ENCODE measurements around the gene ARID5A. TPM values are rescaled to one million over a fixed set of nuclear protein-coding genes. Genes with fewer than 3 reads are reported as not detected.

The ARID5A gene
- total RNA-seq, 4 donors from 2014 or later = 12.6 to 26.0 (median 22.1) TPM

DNA sequence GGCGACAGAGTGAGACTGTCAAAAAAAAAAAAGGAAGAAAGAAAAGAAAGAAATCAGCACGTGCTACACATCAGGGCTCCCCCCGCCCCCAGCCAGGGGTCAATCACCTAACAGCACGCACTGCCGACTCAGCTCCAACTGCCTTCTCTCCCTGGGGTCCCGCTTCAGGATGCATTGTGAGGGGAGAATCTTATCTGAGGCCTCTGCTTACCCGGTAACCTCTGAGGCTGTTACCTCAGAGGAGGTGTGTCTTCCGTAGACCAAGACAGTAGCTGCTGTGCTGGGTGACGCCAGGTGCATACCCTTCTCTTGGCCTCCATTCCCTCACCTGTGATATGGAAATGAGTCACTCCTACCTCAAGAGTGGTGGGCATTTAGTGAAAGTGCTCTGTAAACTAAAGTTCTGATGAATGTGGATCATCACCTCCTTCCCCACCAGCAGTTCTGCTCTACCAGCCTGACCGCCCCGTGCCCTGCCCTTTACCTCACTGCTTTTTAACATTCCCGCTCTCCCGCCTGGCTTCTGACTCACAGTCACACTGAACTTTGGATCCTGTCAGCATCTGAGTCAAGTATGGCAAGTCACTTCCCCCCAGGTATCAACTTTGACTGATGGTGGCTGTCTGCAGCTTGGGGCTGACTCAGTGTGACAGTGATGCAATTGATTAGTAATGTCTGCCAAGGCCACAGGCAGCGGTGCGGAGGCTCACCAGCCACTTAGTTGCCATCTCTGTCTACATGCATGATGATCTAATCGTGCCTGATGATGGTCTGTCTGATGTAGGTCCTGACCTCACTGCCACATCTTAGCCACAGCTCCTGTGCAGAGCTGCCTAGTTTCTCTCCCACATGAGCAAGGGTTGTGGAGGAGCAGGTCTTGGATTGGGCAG, 20.1 kb downstream of the ARID5A start:
- TF ChIP-seq, protein P1, sequence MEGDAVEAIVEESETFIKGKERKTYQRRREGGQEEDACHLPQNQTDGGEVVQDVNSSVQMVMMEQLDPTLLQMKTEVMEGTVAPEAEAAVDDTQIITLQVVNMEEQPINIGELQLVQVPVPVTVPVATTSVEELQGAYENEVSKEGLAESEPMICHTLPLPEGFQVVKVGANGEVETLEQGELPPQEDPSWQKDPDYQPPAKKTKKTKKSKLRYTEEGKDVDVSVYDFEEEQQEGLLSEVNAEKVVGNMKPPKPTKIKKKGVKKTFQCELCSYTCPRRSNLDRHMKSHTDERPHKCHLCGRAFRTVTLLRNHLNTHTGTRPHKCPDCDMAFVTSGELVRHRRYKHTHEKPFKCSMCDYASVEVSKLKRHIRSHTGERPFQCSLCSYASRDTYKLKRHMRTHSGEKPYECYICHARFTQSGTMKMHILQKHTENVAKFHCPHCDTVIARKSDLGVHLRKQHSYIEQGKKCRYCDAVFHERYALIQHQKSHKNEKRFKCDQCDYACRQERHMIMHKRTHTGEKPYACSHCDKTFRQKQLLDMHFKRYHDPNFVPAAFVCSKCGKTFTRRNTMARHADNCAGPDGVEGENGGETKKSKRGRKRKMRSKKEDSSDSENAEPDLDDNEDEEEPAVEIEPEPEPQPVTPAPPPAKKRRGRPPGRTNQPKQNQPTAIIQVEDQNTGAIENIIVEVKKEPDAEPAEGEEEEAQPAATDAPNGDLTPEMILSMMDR (IDR thresholded peaks at IDR 0.05; ENCODE audit: low read depth) = no peak

DNA sequence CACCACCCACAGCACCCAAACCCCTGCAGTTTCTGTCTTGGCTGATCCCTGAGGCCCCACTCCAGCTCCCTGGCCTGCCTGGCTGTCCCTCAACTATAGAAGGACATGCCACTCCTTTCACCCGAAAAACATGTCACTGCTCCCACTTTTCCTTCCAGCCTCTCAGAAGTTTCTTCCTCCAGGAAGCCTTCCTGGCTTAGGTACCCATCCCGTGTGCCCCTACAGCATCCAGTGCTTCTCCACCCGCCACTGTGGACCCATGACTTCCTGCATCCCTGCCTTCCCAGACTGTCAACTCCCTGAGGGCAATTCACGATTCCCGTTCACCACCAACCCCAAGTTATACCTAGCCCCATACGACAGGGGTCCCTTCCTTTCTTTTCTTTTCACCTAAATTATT, 21.5 kb downstream of the ARID5A start:
- TF ChIP-seq, protein P1 (IDR thresholded peaks at IDR 0.05; ENCODE audit: low read depth) = no peak

DNA sequence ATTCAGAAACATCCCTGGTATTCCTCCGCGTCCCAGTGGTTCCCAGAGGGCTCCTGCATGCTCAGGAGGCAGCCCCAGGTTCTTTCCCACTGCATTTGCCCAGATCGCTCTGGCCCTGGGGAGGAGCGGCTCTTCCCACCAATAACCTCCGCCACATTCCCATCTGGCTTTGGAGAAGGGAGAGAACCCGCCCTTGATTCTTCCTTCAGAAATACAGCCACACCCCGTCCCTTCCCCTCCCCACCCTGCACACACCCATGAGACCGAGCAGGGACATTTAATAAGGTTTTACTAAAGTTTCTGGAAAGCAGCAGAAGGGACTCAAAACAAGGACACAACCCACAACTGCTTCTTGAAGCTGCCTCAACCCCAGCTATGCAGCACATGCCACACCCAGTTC, 21.9 kb downstream of the ARID5A start:
- TF ChIP-seq, protein P1 (IDR thresholded peaks at IDR 0.05; ENCODE audit: low read depth) = no peak

DNA sequence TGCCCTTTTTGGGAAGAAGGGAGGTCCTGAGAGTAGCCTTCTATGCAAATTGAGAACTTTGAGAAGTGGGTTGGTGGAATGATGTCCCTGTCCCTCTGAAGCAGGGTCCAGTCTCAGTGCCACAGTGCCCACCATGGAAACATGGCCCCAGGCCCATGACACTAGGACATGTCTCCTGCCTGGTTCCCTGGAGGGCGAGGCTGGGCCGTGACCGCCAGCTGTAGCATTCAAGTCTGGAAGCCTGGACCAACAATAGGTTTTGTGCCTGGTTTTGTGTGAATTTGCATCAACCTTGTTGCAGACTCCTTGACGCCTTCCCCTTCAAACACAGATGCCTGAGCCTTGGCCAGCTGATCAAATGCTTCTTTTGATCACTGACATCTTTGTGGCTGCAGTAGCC, 27.5 kb downstream of the ARID5A start:
- TF ChIP-seq, protein P1 (IDR thresholded peaks at IDR 0.05; ENCODE audit: low read depth) = no peak

DNA sequence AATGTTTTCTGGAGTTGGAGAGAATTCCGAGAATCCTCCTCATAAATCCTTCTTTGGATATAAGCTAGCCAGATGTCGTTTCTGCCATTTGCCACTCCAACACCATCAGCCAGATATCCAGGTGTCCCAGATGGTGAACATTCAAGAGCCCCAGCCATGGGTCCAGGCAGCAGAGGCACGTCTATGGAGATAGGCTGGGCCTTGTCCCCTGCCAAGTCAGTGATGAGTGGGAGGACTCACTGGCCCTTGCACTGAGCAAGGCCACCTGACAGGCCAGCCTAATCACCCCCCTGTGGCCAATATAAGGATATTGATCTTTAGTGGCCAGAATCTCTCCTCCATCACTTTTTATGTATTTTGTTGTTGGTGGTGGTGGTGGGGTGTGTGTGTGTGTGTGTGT, 28.0 kb downstream of the ARID5A start:
- TF ChIP-seq, protein P1 (IDR thresholded peaks at IDR 0.05; ENCODE audit: low read depth) = no peak

DNA sequence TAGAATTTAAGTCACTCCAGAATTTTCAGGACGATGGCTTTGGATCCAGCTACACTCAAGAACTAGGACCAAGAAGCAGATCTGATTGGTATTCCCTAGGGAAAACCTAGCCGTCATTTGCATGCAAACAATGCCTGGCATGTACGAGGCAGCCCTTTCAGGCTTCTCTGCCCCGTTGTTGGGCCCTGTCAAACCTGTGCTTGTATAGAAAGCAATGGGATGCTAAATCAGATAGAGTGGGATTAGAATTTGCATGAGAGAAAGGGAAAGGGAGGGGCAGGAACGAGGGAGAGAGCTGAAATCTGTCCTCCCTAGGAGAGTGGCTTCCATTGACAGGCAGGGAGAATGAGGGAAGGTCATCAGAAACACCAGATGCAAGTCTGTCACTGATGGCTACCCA, 28.6 kb downstream of the ARID5A start:
- TF ChIP-seq, protein P1 (IDR thresholded peaks at IDR 0.05; ENCODE audit: low read depth) = no peak

DNA sequence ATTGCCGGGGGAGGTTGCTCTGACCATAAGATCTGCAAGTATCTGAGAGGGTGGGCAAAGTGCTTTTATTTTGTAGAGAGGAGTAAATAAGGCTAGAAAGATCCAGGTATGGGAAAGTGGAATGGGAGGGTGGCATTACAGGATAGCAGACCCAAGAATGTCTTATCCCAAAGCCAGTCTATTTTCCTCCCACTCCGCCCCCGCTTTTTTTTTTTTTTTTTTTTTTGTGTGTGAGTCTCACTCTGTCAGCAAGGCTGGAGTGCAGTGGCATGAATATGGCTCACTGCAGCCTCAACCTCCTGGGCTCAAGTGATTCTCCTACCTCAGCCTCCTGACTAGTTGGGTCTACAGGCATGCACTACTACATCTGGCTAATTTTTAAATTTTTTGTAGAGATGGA, 31.5 kb downstream of the ARID5A start:
- TF ChIP-seq, protein P1 (IDR thresholded peaks at IDR 0.05; ENCODE audit: low read depth) = no peak
